Aorta (tissue), 5 donors: Measurements from ENCODE around the gene MTHFR. TPM values are rescaled to one million over a fixed set of nuclear protein-coding genes. Genes with fewer than 3 reads are reported as not detected.
"Not testable (repeated sequence)": the region's sequence is repeated elsewhere in the genome, so short reads cannot be mapped to it uniquely, and the experiment has no call there.

Source experiments
- ATAC-seq: fragments of 200-7000 bp; cut with Tn5 transposase; one replicate; pipeline ENCODE4 v1.9.1; 2022; ENCODE audit warnings: moderate library complexity; ENCODE audit not compliant: low FRiP score
- DNase-seq, 2 donors: peaks; one replicate each; pipeline ENCODE4 v3.0.0-alpha.2; 2020
- H3K27ac ChIP-seq, 2 donors: one replicate each; pipeline ENCODE4 v1.5.1; 2013; ENCODE audit warnings: low read length in 2 of 2, mild to moderate bottlenecking in 2 of 2, moderate library complexity in 2 of 2, control low read depth in 1 of 2, inconsistent platforms in 1 of 2, low read depth in 1 of 2
- H3K27me3 ChIP-seq, 2 donors: one replicate each; pipeline ENCODE4 v1.6.1; 2013; ENCODE audit warnings: control low read depth in 1 of 2, low read length in 1 of 2, mild to moderate bottlenecking in 1 of 2, moderate library complexity in 1 of 2; ENCODE audit not compliant: insufficient read depth in 2 of 2, control insufficient read depth in 1 of 2
- H3K36me3 ChIP-seq, 2 donors: one replicate each; pipeline ENCODE4 v1.6.1; 2013; ENCODE audit warnings: control low read depth in 1 of 2, low read length in 1 of 2, mild to moderate bottlenecking in 1 of 2; ENCODE audit not compliant: insufficient read depth in 2 of 2, control insufficient read depth in 1 of 2
- H3K4me1 ChIP-seq, 2 donors: one replicate each; pipeline ENCODE4 v1.6.1; 2013; ENCODE audit warnings: low read length in 2 of 2, control low read depth in 1 of 2, mild to moderate bottlenecking in 1 of 2, moderate library complexity in 1 of 2; ENCODE audit not compliant: insufficient read depth in 2 of 2, control insufficient read depth in 1 of 2
- H3K4me3 ChIP-seq, 2 donors: one replicate each; pipeline ENCODE4 v1.5.1; 2013; ENCODE audit warnings: low read length in 2 of 2, control low read depth in 1 of 2, mild to moderate bottlenecking in 1 of 2
- H3K9me3 ChIP-seq: one replicate; pipeline ENCODE4 v1.6.1; 2013; ENCODE audit warnings: mild to moderate bottlenecking, low read length; ENCODE audit not compliant: control insufficient read depth
- WGBS, 2 donors: extraction: QIAGEN DNeasy Blood & Tissue Kit; methylation state at CpG; one replicate each; pipeline ENCODE4 v1.1.7; 2013; 5-methylcytosine and 5-hydroxymethylcytosine counted together
- intact Hi-C, 2 donors: fragments of 100-400 bp; cut with DNase I; formaldehyde crosslinking; loops; one replicate each; pipeline versions ENCODE4 v1.14.2 to v1.15.0; 2022
- polyA plus RNA-seq, 2 donors: library from polyadenylated mRNA; stranded (reverse); fragments of 200-250 nt; gene quantifications; one replicate each; pipeline ENCODE4 v1.2.3, GENCODE V29; 2013
- total RNA-seq, 2 donors: library from RNA; stranded (reverse); fragmentation: NEBNext Ultra II Directional; extraction: Animal tissue kit (Norgen Biotek cat#: 25700); gene quantifications; one replicate each; pipeline ENCODE4 v1.2.1, GENCODE V29; 2021
- donor health status: healthy with polysubstance abuse.
- donor health status: Bipolar disorder and iron deficiency.
- donor health status: DM: no; HTN: no; CAD: no.
- donor health status: DM: no; HTN: no; CAD: no.
- donor health status: DM: yes; HTN: yes; CAD: no.

The MTHFR gene
- total and polyA plus RNA-seq, 4 donors: 4.6 to 53.0 (median 27.1) TPM

GRCh38 chr1:11822091-11822490 lies 16.3 kb upstream of the MTHFR start:
- H3K27me3 ChIP-seq: no peaks in the 10 kb centered on the region
- DNase-seq: no peak
- H3K4me3 ChIP-seq: no peak overlapping the region
- H3K27ac ChIP-seq: no peak overlapping the region
- H3K9me3 ChIP-seq: no peaks in the 10 kb centered on the region
- no peaks in the 10 kb centered on the region for H3K4me1 ChIP-seq
- H3K36me3 ChIP-seq: peaks cover 6 to 11% of the 10 kb centered on the region in 2 donors
- ATAC-seq: no peak
- intact Hi-C loops: no loop called here
- WGBS, 2 donors: 75 to 77% methylated on average over 3 of the region's 3 CpGs

GRCh38 chr1:11817192-11817591 lies 11.4 kb upstream of the MTHFR start:
- Histone ChIP-seq H3K4me3 (no peak overlapping the region), H3K36me3 (peaks cover 2 to 6% of the 10 kb centered on the region in 2 donors), H3K4me1 (no peaks in the 10 kb centered on the region), H3K9me3 (no peaks in the 10 kb centered on the region), H3K27me3 (no peaks in the 10 kb centered on the region), H3K27ac (no peak overlapping the region)
- ATAC-seq (no peak), DNase-seq (no peak)
- WGBS, 2 donors: 92 to 95% methylated on average over 12 of the region's 12 CpGs
- intact Hi-C loops: no loop called here

DNA sequence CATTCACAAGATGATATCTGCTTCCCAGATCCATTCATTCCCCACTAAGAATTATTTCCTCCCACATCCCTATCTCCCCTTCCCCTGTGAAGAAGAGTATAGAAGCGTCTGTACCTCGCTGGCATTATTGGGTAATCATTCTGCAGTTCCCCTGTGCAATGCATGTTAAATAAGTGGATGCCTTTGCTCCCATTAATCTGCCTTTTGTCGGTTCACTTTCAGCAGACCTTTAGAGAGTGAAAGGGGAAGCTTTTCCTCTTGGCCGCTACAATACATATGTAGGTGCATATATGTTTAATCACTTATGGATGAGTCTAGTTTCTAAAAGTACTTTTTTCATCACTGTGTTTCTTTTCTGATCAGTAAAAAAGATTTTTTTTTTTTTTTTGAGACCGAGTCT lies 7.3 kb upstream of the MTHFR start:
- Histone ChIP-seq H3K4me3 (no peak overlapping the region), H3K36me3 (peaks cover 3 to 6% of the 10 kb centered on the region in 2 donors), H3K9me3 (no peaks in the 10 kb centered on the region), H3K27me3 (no peaks in the 10 kb centered on the region), H3K4me1 (no peaks in the 10 kb centered on the region), H3K27ac (no peak overlapping the region)
- WGBS, 2 donors: 87 to 90% methylated on average over 5 of the region's 5 CpGs
- DNase-seq (no peak), ATAC-seq (no peak)
- intact Hi-C loops: no loop called here

- Histone ChIP-seq H3K4me1 (peaks cover 0 to 3% of the 10 kb centered on the region in 2 donors), H3K9me3 (no peaks in the 10 kb centered on the region), H3K36me3 (peaks cover 0 to under 1% of the 10 kb centered on the region in 2 donors), H3K27me3 (no peaks in the 10 kb centered on the region), H3K4me3 (peak overlapping the region in 1 of 2 donors; percentile 4), H3K27ac (no peak overlapping the region)
- ATAC-seq (no peak), DNase-seq (no peak)
- intact Hi-C loops: loop anchor here in 1 of 2 donors (5.0 kb wide), 1 partner anchor 70 kb away; the partner anchor contains the start of gene AGTRAP
- 57 to 64% methylated on average over 2 of the region's 2 CpGs for WGBS, 2 donors
Observed at GRCh38 chr1:11807133-11807532, 1.4 kb upstream of the MTHFR start.

DNA sequence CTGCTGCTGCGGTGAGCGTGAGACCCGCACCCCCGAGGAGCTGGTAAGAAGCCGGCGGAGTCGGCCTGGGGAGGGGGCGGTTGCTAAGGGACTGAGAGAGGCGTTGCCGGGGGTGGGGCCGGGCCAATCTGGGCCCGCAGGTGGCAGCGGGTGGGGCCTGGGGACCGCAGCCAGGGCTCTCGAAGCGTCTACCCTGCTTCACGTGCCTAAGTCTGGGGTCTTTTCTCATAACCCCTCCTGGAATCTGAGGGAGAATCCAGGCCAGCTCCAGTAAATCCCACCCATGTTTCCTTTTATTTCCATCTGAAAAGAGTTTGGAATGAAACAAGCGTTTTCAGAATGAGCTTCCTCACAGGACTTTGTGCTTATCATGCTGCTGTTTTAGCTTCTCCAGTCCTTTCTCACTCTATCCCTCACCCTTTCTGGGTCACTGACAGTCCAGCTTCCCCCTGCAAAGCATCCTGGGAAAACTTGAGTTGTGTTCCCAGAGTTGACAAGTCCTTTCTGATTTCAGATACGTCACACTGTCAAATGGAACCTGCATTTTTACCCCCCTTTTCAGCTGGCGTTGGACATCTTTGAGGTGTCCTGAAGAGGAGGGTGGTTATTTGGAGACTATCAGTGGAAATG lies 658 bp upstream of the MTHFR start:
- Histone ChIP-seq H3K27ac (peak overlapping the region; percentile 12 to 18), H3K4me1 (peaks cover 0 to 3% of the 10 kb centered on the region in 2 donors), H3K36me3 (no peaks in the 10 kb centered on the region), H3K4me3 (peak overlapping the region; percentile 38 to 78), H3K27me3 (no peaks in the 10 kb centered on the region), H3K9me3 (no peaks in the 10 kb centered on the region)
- 0% methylated on average over 14 to 20 of the region's 20 CpGs for WGBS, 2 donors
- ATAC-seq (peak; percentile 55), DNase-seq (no peak)
- intact Hi-C loops: loop anchor here in 1 of 2 donors (5.0 kb wide), 1 partner anchor 69 kb away; the partner anchor contains the start of gene AGTRAP

- DNase-seq: peak in 1 of 2 donors; percentile 79
- Histone ChIP-seq H3K9me3 (no peaks in the 10 kb centered on the region), H3K4me3 (peak overlapping the region; percentile 40 to 83), H3K4me1 (peaks cover 0 to 3% of the 10 kb centered on the region in 2 donors), H3K27me3 (no peaks in the 10 kb centered on the region), H3K36me3 (no peaks in the 10 kb centered on the region), H3K27ac (peak overlapping the region; percentile 51 to 93)
- intact Hi-C loops: loop anchor here (2.0 to 5.0 kb wide), 2 partner anchors 16 to 68 kb away; partner anchors contain the start of gene AGTRAP (in 2 of the 2)
- 1% methylated on average over 17 of the region's 17 CpGs for WGBS, 2 donors
- no peak for ATAC-seq
Observed at GRCh38 chr1:11804666-11805421, 920 bp downstream of the MTHFR start.

GRCh38 chr1:11803924-11804665 lies 1.7 kb downstream of the MTHFR start:
- H3K9me3 ChIP-seq, H3K27me3 ChIP-seq, H3K4me3 ChIP-seq, ATAC-seq, H3K4me1 ChIP-seq, H3K36me3 ChIP-seq: not testable (repeated sequence)
- peak overlapping the region; percentile 51 to 74 for H3K27ac ChIP-seq
- intact Hi-C loops: loop anchor here (2.0 to 5.0 kb wide), 2 partner anchors 15 to 67 kb away; partner anchors contain the start of gene AGTRAP (in 1 of the 2)
- peak in 1 of 2 donors; percentile 25 for DNase-seq
- 56 to 63% methylated on average over 9 of the region's 9 CpGs for WGBS, 2 donors
